ENCODE measurements around the gene ELL2.

- TF ChIP-seq CTCF (IDR thresholded peaks at IDR 0.05) (no peak), ZFX (IDR thresholded peaks at IDR 0.05; ENCODE audit: borderline replicate concordance) (no peak)
Measured at GRCh38 chr5:95967236-95967635, 5.6 kb upstream of the ELL2 start.

Data from 22Rv1 (cell line).